Effector CD4-positive, alpha-beta T cell (primary cell): ENCODE measurements around the gene TYW1.
"Not testable (repeated sequence)": the region's sequence is repeated elsewhere in the genome, so short reads cannot be mapped to it uniquely, and the experiment has no call there.

Experiments used
- DNase-seq: peaks from one replicate; pipeline ENCODE4 v3.0.0-alpha.2; 2020

Gene TYW1

DNA sequence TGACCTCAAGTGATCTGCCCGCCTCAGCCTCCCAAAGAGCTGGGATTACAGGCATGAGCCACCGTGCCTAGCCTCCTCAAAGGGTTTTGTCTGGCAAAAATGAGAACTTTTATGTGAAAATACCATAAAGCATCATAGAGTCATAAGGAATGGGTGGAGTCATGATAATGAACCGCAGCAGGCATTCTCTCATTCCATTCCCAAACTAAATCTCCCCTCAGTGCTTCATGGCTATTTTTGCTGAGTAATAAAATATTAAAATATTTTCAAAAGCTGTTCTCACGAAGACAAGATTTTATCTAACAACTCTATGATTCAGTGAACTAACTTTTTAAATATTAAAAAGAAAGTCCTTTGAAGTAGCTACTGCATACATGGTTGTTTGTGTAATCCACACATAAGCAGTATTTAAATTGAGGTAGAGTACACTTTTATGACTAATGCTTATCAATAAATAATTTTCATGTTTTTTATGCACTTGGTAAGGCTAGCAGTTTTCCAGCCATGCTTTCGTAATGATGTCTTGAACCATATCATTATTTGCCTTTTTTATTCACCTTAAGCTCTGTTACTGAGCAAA is 195.6 kb downstream of the TYW1 start:
- not testable (repeated sequence) for DNase-seq

DNA sequence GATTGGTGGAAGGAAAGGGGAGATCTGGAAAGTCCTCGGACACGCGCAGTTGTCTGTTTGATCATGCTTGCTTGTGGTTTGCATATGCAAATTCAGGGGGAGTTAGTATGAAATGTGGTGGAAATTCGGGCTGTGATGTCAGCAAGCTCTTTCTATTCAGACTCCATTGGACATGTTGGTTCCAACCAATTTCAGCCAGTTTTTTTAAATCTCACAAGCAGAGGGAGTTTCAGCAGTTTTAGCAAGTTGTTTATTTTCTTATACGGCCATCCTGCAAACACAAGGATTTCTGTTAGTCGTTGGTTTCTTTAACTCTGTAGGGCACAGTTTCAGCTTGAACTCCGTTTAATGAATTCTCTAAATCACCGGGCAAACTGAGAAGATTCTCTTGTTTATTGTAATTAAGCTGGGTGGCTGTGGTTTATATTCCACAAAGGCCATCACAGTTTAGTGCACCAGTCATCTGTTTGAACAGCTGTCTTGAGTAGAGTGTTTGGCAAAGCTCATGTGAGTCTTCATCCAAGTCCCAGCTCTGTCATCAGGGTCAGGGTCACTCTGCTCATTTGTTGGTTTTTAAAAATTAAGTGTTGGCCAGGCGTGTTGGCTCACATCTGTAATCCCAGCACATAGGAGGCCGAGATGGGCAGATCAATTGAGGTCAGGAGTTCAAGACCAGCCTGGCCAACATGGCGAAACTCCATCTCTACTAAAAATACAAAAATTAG is 196.4 kb downstream of the TYW1 start:
- not testable (repeated sequence) for DNase-seq

DNA sequence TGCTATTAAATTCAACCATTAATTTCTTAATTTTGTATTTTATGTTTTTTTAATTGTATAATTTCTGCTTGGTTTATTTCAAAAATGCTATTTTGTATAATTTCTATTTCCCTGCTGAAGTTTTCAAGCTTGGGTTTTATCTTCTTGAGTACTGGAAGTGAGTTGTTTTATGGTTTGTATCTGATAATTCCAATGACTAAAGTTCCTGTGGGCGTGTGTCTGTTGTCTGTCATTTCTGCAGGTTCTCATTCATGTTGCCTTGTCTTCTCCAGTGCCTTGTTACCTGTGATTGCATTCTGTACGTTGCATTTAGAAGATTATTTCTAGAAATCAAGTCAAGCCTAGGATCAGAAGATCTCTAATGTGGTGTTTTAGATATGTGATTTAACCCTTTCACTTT is 199.5 kb downstream of the TYW1 start:
- not testable (repeated sequence) for DNase-seq

DNA sequence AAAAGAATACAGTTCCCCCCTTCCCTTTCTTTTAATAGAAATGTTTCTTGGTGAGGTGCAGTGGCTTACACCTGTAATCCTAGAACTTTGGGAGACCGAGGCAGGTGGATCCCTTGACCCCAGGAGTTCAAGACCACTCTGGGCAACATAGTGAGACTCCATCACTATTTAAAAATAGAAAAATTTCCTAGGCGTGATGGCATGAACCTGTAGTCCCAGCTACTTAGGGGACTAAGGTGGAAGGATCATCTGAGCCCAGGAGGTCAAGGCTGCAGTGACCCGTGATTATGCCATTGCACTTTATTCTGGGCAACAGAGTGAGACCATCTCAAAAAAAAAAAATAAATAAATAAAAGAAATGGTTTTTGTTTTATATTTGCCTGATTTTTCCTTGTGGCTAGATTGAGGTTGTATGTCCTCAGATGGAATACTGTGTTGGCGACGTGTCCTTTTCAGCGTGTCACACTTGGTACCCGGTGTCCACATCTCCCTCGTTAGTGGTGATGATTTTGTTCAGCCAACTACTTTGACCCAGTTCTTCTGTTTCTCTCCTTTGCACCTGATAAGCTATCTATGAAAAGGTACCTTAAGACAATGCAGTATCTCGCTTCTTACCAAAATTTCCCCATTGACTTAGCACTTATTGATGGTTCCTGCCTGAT is 202.4 kb downstream of the TYW1 start:
- not testable (repeated sequence) for DNase-seq

DNA sequence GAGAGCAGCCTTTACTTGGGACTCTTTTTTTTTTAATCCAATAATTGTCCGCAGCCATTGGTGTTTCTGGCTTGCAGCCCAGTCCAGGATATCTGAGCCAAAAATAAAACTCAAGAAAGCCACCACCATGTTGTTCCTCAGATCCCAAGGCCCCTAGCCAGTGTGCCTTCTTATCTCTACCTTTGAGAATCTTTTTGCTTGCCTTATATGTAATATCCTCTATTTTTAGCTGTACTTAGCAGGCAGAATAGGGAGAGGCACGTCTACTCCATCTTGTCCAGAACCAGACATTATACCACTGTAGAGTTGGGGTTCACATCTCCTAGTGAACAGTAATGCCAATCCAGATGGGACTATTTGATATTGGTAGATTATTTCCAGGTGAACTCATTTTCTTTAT is 209.1 kb downstream of the TYW1 start:
- DNase-seq, result not testable (repeated sequence)

DNA sequence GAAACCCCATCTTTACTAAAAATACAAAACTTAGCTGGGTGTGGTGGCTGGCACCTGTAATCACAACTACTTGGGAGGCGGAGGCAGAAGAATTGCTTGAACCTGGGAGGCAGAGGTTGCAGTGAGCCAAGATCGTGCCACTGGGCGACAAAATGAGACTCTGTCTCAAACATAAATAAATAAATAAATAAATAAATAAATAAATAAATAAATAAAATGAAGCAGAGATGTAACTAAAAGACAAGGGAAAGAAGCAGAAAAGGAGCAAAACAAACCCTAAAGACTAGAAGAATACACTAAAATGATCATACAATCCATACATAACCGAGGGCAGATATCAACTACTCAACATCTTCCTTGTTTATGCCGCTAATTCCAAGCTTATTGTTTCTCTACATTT is 209.8 kb downstream of the TYW1 start:
- no peak for DNase-seq

DNA sequence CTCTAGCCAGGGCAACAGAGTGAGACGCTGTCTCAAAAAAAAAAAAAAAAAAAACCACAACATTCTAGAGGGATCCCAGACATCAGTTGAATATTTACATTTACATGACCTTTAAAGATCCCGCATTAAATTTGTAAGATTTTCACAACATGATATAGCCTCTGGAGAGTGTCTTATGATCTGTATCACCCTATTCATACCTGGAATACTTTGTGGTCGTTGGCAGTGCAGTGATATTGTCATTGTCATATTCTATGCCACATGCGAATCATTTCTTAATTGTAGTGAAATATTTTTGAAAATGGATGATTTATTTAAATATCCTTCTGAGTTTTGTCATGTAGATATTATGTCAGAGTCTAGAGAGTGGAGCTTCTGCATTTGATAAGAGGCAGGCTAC is 212.0 kb downstream of the TYW1 start:
- not testable (repeated sequence) for DNase-seq

DNA sequence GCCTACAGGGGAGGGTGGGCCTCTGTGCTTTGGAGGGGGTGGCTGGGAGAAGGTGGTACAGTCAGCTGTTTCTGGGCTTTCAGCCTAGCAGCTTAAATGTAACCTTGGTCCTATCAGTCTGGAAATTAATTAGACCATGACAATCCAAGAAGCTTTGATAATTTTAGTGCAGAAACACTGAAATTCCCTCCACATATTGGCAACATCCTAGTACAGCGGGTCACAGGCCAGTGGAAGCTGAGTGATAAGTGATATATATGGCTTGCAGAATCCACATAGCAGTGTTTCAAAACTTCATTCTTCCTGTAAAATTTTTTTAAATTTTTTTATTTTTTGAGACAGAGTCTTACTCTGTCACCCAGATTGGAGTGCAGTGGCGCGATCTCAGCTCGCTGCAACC is 212.6 kb downstream of the TYW1 start:
- DNase-seq, result no peak

DNA sequence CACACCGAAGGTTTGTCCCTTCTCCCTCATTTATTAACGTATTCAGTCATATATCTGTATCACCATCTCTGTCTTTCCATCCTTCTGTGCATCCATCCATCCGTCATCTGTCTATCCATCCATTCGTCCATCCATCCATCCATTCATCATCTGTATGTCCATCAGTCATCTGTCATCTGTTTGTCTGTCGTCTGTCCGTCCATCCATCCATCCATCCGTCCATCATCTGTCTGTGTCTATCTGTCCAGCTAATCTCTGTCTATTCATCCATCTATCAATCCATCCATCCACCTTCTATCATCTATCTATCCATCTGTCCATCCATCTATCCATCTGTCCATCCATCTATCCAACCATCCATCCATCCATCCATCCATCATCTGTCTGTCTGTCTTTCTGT is 213.9 kb downstream of the TYW1 start:
- no peak for DNase-seq

DNA sequence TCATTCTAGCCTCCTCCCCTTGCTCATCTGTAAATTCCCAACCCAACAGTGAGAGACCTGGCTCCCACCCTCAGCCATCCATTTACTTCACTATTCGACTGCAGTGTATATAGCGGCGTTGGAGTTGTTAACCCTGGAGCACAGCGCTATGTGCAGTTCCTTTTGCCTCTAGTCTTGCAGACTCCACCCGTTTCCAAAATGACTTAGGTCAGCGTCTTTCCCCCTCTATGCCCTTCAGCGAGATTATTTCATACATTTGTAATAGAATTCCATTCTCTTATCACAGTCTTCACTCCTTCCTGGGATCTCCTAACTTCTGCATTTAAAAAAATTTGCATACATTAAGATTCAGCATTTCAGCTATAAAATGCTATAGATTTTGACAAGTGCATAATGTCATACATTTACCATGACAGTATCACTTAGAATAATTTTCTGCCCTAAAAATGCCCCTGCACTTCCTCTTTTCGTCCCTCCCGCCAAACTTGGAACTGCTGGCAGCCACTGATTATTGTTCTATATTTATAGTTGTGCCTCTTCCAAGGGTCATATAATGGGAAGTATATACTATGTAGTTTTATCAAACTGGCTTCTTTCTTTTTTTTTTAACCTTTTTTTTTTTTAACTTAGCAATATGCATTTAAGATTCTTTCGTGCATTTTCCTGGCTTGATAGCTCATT is 215.2 kb downstream of the TYW1 start:
- DNase-seq, result not testable (repeated sequence)

DNA sequence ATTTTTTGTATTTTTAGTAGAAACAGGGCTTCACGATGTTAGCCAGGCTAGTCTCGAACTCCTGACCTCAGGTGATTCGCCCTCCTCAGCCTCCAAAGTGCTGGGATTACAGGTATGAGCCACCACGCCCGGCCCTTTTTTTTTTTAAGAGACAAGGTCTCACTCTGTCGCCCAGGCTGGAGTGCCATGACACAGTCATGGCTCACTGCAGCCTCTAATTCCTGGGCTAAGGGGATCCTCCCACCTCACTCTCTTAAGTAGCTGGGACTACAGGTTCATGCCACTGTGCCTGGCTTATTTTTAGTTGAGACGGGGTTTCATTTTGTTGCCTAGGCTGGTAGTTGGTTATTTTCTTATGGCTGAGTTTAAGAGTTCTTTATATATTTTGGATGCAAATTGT is 216.4 kb downstream of the TYW1 start:
- DNase-seq, result not testable (repeated sequence)

DNA sequence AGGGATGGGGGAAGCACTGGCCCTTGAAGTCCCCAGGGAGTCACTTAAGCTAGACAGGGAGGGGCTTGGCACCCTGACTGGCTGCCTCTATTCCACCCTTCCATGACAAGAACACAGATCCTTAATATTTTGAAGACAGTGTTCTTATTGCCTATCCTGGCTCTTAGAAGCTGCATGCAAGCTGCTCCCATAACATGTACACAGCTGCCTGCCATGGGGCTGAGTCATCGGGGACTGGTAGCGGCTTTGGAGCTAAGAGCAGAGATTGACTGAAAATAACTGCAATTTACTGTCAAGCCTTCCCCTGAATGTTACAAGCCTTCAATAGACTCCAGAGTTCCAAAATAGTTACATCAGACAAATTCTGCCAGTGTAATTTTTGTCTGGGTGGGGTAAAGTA is 226.9 kb downstream of the TYW1 start:
- not testable (repeated sequence) for DNase-seq

DNA sequence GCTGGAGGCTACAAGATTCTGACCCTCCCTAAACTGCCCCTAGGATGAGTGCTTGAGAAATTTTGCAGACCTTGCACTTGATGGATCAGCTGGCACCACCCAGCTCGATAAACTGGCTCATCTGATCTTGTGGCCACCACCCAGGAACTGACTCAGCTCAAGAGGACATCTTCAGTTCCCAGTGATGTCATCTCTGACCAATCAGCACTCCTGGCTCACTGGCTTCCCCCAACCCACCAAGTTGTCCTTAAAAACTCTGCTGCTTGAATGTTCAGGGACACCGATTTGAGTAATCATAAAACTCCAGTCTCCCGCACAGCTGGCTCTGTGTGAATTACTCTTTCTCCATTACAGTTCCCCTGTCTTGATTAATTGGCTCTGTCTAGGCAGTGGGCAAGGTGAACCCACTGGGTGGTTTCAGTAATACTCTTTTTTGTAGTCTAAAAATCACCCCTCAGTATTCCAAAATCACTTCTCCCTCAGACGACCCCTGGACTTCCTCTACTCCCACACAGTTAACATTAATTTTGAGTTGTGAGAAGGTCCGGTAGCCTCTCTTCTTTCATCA is 229.8 kb downstream of the TYW1 start:
- not testable (repeated sequence) for DNase-seq

DNA sequence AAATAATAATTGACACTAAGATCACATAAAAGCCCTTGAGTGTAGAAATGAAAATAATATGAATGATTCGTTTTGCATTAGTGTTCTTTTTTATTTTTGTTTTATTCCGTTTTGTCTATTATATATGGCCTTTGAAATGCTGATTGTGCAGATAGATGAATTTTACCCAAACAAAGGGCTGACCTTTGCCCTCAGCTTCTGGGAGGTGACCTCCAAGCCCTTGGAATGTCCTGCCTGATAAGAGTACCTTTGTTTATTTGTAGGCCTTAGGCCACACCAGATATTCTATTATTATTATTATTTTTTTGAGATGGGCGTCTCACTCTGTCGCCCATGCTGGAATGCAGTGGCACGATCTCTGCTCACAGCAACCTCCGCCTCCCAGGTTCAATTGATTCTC is 230.3 kb downstream of the TYW1 start:
- DNase-seq, result not testable (repeated sequence)

DNA sequence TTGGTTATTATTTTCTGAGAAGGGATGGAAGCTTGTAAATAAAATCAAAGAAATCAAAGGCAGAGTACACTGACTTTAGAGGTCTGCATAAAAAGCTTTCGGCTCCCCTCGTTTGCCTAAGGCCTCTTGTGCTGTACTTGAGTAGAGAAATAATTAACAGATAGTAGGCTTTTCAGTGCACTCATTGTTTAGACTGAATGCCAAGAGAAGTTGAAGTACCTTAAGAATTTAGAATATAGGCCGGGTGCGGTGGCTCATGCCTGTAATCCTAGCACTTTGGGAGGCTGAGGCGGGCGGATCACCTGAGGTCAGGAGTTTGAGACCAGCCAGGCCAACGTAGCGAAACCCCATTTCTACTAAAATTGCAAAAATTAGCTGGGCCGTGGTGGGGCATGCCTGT is 232.4 kb downstream of the TYW1 start:
- not testable (repeated sequence) for DNase-seq

DNA sequence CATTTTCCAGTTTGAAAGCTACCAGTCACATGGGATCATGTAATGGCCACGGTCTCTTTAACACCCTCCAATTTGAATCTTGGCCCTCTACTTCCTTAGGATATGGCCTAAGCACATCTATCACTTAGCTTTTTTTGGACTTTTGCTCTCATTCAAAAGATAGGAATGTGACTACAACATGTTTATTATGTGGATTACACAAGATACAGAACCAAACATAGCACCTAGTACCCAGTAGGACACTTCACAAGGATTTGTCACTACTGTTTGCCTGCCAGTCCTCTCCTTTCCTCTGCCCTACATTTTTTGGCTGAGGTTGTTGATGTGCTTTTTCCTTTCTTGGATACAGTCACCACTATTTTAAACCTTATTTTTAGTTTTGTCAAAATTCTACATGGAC is 233.4 kb downstream of the TYW1 start:
- DNase-seq, result not testable (repeated sequence)

DNA sequence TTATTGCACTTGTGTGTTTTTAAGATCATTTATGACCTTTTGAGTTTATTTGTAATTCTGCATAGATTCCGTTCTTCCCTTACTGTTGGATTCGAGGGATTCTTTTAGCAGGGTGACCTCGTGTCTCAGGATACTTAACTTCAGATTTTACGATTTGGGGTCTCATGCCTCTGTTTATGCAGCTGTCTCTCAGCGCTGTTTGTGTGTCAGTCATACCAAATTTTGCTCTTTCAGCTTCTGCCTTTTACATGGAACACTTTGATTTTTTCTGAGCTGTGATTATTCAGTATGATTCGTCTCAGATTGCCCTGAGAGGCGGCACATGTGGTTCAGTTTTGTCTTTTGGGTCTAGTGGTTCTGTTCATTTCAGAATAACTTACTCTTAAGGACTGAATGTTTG is 236.9 kb downstream of the TYW1 start:
- not testable (repeated sequence) for DNase-seq

DNA sequence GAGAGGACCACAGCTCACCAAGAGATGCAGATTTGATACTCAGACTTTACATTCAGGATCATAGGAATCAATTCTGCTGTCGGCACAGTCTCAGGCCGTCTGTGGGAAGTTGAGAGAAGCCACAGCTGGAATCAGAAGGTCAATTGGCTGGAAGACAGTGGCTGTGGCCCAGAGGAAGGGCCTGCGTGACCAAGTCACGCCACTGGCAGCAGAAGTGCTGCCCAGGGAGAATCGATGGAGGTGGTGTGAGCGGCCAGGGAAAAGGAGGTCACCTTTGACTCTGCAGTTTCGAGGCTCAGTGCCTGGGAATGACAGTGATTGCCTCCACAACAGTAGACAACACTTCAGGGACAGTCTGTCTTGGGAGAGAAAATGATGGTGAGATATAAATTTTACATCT is 239.6 kb downstream of the TYW1 start:
- not testable (repeated sequence) for DNase-seq

DNA sequence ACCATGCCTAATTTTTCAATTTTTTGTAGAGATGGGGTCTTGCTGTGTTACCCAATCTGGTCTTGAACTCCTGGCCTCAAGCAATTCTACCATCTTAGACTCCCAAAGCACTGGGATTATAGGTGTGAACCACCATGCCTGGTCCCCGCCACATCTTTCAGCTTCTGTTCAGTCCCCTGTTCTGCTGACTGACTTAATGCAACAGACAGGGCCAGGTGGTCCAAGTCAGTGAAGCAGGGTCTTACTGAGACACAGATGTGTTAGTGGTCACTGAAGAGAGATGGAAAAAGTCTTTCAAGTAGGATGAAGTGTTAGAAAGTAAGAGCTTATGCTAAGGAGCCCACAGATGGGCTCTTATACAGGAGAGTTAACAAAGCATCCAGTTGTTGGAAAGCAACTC is 246.2 kb downstream of the TYW1 start:
- not testable (repeated sequence) for DNase-seq

DNA sequence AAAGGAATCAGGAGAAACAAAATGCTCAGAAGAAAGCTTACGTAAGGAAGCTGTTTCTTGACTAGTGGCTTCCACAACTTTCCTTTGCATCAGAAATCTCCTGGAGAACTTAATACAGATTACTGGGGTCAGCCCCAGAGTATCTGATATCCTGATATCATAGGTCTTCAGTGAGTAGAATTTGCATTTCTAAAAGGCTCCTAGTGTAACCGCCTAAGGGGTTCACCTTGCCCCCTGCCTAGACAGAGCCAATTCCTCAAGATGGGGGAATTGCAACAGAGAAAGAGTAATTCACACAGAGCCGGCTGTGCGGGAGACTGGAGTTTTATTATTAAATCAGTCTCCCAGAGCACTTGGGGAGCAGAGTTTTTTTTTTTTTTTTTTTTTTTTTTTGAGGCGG is 251.7 kb downstream of the TYW1 start:
- DNase-seq, result not testable (repeated sequence)

DNA sequence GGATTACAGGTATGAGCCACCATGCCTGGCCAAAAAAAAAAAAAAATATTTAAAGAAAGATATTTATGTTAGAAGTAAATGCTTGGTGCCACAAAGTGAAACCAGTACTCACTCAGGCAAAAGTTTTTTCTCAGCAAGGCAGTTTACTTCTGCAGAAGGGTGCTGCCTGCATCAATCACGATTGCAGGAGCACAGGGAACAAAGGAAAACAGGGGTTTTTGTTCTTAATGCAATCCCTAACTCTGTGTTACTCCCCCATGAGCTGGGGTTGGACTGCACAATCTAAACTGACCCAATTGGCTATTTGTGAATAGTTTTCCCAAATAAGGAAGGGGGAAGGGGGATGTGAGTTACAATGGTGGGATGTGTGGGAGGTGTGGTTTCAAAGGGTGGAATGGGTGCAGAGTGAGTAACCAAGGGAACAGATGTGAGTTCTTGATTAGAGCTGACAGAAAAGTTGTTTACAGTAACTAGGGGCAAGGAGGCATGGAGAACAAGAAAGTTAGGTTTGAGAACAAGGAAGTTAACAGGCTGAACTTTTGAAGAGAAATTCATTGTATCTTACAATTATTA is 255.4 kb downstream of the TYW1 start:
- DNase-seq, result no peak

DNA sequence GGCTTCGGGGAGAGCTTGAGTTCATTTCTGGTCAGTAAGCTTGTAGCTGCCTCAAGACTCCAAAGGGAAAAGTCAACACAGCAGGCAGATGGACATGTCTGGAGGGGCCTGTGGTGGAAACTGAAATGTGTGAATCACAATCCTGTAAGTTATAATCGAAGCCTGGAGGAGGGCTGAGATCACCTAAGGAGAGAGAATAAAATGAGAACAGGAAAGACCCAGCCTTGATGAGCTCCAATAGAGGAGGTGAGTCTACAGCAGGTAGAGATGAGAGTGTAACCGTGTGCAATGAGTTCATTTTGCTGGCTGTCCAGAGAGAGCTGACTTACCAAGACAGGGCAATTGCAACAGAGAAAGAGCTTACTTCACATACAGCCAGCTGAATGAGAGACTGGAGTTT is 258.4 kb downstream of the TYW1 start:
- not testable (repeated sequence) for DNase-seq

DNA sequence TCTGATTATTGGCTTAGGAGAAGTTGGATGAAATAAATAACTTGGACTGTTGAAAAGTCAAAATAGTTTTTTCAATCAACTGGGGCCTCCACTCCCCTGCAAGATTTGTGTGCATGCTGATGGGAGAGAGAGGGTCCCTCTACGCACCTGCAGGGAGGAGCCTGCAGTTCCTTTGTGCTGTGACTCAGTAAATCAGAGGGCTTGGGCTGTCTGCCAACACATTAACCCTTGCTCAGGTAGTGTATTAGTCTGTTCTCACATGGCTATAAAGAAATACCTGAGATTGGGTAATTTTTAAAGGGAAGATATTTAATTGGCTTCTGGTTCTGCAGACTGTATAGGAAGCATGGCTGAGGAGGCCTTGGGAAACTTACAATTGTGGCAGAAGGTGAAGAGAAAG is 261.1 kb downstream of the TYW1 start:
- not testable (repeated sequence) for DNase-seq
